GM10266 (cell line): ENCODE measurements around the gene ZNF500.

ENCODE experiments used
- DNase-seq: peaks from one replicate; pipeline ENCODE4 v3.0.0; 2012; ENCODE audit errors: extremely low spot score
- CTCF ChIP-seq: IDR thresholded peaks from 2 replicates; pipeline ENCODE4 v1.5.1; 2012; ENCODE audit warnings: mild to moderate bottlenecking, low read depth; ENCODE audit not compliant: control insufficient read depth, insufficient read depth; ENCODE audit errors: missing control alignments

Gene ZNF500

GRCh38 chr16:4768549-4769305, 1.8 kb upstream of the ZNF500 start:
- TF ChIP-seq CTCF: no peak
- peak; percentile 97 for DNase-seq

GRCh38 chr16:4767872-4768548, 1.0 kb upstream of the ZNF500 start:
- TF ChIP-seq CTCF: no peak
- no peak for DNase-seq

GRCh38 chr16:4765511-4766474, 1.2 kb downstream of the ZNF500 start:
- no peak for TF ChIP-seq CTCF
- DNase-seq: no peak

- no peak for DNase-seq
- TF ChIP-seq CTCF: no peak
Observed at GRCh38 chr16:4763791-4764190, 3.2 kb downstream of the ZNF500 start.

- no peak for TF ChIP-seq CTCF
- no peak for DNase-seq
Observed at GRCh38 chr16:4762205-4762604, 4.8 kb downstream of the ZNF500 start.

GRCh38 chr16:4760221-4760910, 6.6 kb downstream of the ZNF500 start:
- DNase-seq: no peak
- no peak for TF ChIP-seq CTCF
